Panc1 (cell line): ENCODE results near the gene THSD7B.

Experiments
- CTCF ChIP-seq: fragments of 450-650 bp; IDR thresholded peaks from 2 replicates; pipeline ENCODE4 v1.5.1; 2017; ENCODE audit warnings: mild to moderate bottlenecking
- POLR2AphosphoS5 ChIP-seq: IDR thresholded peaks from 2 replicates; pipeline ENCODE4 v1.6.1; 2012; ENCODE audit warnings: mild to moderate bottlenecking, low read depth, low read length, moderate library complexity
- REST ChIP-seq, 2 experiments: IDR thresholded peaks; 2 replicates each; pipeline ENCODE4 v1.6.1; 2011 to 2012; ENCODE audit warnings: low read depth in 2 of 2, control low read depth in 1 of 2, low read length in 1 of 2, mild to moderate bottlenecking in 1 of 2, moderate library complexity in 1 of 2; ENCODE audit not compliant: insufficient read depth in 1 of 2

- no peak for TF ChIP-seq CTCF
- TF ChIP-seq POLR2AphosphoS5 = no peak
- no peak for TF ChIP-seq REST (IDR thresholded peaks at IDR 0.05; ENCODE audit: insufficient read depth in 1 of 2, low read depth in 2 of 2, low read length in 1 of 2)
These were observed 782.5 kb downstream of the THSD7B start for GRCh38 chr2:137547842-137548241.
